ENCODE measurements around the gene TTC1.

The TTC1 gene

GRCh38 chr5:159969966-159970365 lies 39.0 kb upstream of the TTC1 start:
- TF ChIP-seq CTCF (conservative IDR thresholded peaks at IDR 0.05; ENCODE audit: control insufficient read depth, insufficient read depth, low read depth, low read length): no peak
- no peak overlapping the region for H3K4me3 ChIP-seq (ENCODE audit: control insufficient read depth, low read depth, low read length)
- peak; percentile 43 for DNase-seq (ENCODE audit: low read depth)

GRCh38 chr5:159971038-159971437 lies 37.9 kb upstream of the TTC1 start:
- DNase-seq (ENCODE audit: low read depth): peak; percentile 50
- no peak overlapping the region for H3K4me3 ChIP-seq (ENCODE audit: control insufficient read depth, low read depth, low read length)
- TF ChIP-seq CTCF (conservative IDR thresholded peaks at IDR 0.05; ENCODE audit: control insufficient read depth, insufficient read depth, low read depth, low read length): no peak

GRCh38 chr5:159971514-159971913 lies 37.4 kb upstream of the TTC1 start:
- H3K4me3 ChIP-seq (ENCODE audit: control insufficient read depth, low read depth, low read length): no peak overlapping the region
- DNase-seq (ENCODE audit: low read depth): no peak
- no peak for TF ChIP-seq CTCF (conservative IDR thresholded peaks at IDR 0.05; ENCODE audit: control insufficient read depth, insufficient read depth, low read depth, low read length)

- no peak overlapping the region for H3K4me3 ChIP-seq (ENCODE audit: control insufficient read depth, low read depth, low read length)
- TF ChIP-seq CTCF (conservative IDR thresholded peaks at IDR 0.05; ENCODE audit: control insufficient read depth, insufficient read depth, low read depth, low read length): no peak
- DNase-seq (ENCODE audit: low read depth): no peak
Observed at GRCh38 chr5:159971931-159972461, 36.9 kb upstream of the TTC1 start.

- no peak for TF ChIP-seq CTCF (conservative IDR thresholded peaks at IDR 0.05; ENCODE audit: control insufficient read depth, insufficient read depth, low read depth, low read length)
- no peak overlapping the region for H3K4me3 ChIP-seq (ENCODE audit: control insufficient read depth, low read depth, low read length)
- DNase-seq (ENCODE audit: low read depth): no peak
Observed at GRCh38 chr5:159972538-159973362, 36.2 kb upstream of the TTC1 start.

- no peak overlapping the region for H3K4me3 ChIP-seq (ENCODE audit: control insufficient read depth, low read depth, low read length)
- peak; percentile 89 for DNase-seq (ENCODE audit: low read depth)
- peak; percentile 50 for TF ChIP-seq CTCF (conservative IDR thresholded peaks at IDR 0.05; ENCODE audit: control insufficient read depth, insufficient read depth, low read depth, low read length)
Observed at GRCh38 chr5:159975462-159976019, 33.4 kb upstream of the TTC1 start.

Measured in fibroblast of mammary gland (primary cell).